ENCODE results near the gene XPO6. TPM values are rescaled to one million over a fixed set of nuclear protein-coding genes. Genes with fewer than 3 reads are reported as not detected.

XPO6 gene
- total RNA-seq, 1 donor from 2014 or later, result 155 TPM

- Mint-ChIP-seq H3K27ac (ENCODE audit: unreplicated experiment) (no peak overlapping the region), H3K9me3 (ENCODE audit: unreplicated experiment) (no peaks in the 10 kb centered on the region), H3K4me1 (ENCODE audit: unreplicated experiment) (no peaks in the 10 kb centered on the region), H3K4me3 (ENCODE audit: unreplicated experiment) (no peak overlapping the region), H3K27me3 (ENCODE audit: unreplicated experiment) (peaks cover 3% of the 10 kb centered on the region), H3K36me3 (ENCODE audit: low read depth, unreplicated experiment) (peaks cover 34% of the 10 kb centered on the region)
- no peak for TF ChIP-seq CTCF (IDR thresholded peaks at IDR 0.05; ENCODE audit: unreplicated experiment)
- DNase-seq (ENCODE audit: low spot score), result no peak
These were observed 39.9 kb downstream of the XPO6 start for GRCh38 chr16:28171816-28172215.

GRCh38 chr16:28168991-28169554 is 42.7 kb downstream of the XPO6 start:
- Mint-ChIP-seq H3K36me3 (ENCODE audit: low read depth, unreplicated experiment) (peaks cover 26% of the 10 kb centered on the region), H3K27ac (ENCODE audit: unreplicated experiment) (no peak overlapping the region), H3K27me3 (ENCODE audit: unreplicated experiment) (peaks cover 3% of the 10 kb centered on the region), H3K4me3 (ENCODE audit: unreplicated experiment) (no peak overlapping the region), H3K9me3 (ENCODE audit: unreplicated experiment) (no peaks in the 10 kb centered on the region), H3K4me1 (ENCODE audit: unreplicated experiment) (peaks cover 8% of the 10 kb centered on the region)
- TF ChIP-seq CTCF (IDR thresholded peaks at IDR 0.05; ENCODE audit: unreplicated experiment), result no peak
- no peak for DNase-seq (ENCODE audit: low spot score)

GRCh38 chr16:28167730-28168129 is 44.0 kb downstream of the XPO6 start:
- Mint-ChIP-seq H3K4me1 (ENCODE audit: unreplicated experiment) (peaks cover 12% of the 10 kb centered on the region), H3K36me3 (ENCODE audit: low read depth, unreplicated experiment) (peaks cover 22% of the 10 kb centered on the region), H3K27me3 (ENCODE audit: unreplicated experiment) (peaks cover 3% of the 10 kb centered on the region), H3K4me3 (ENCODE audit: unreplicated experiment) (no peak overlapping the region), H3K9me3 (ENCODE audit: unreplicated experiment) (no peaks in the 10 kb centered on the region), H3K27ac (ENCODE audit: unreplicated experiment) (no peak overlapping the region)
- no peak for TF ChIP-seq CTCF (IDR thresholded peaks at IDR 0.05; ENCODE audit: unreplicated experiment)
- DNase-seq (ENCODE audit: low spot score), result no peak

- no peak for DNase-seq (ENCODE audit: low spot score)
- peaks cover 22% of the 10 kb centered on the region for H3K36me3 Mint-ChIP-seq (ENCODE audit: low read depth, unreplicated experiment)
- H3K27me3 Mint-ChIP-seq (ENCODE audit: unreplicated experiment), result peaks cover 3% of the 10 kb centered on the region
- peak overlapping the region; percentile 7 for H3K4me3 Mint-ChIP-seq (ENCODE audit: unreplicated experiment)
- TF ChIP-seq CTCF (IDR thresholded peaks at IDR 0.05; ENCODE audit: unreplicated experiment), result no peak
- H3K9me3 Mint-ChIP-seq (ENCODE audit: unreplicated experiment), result no peaks in the 10 kb centered on the region
- H3K27ac Mint-ChIP-seq (ENCODE audit: unreplicated experiment), result peak overlapping the region; percentile 4
- peaks cover 12% of the 10 kb centered on the region for H3K4me1 Mint-ChIP-seq (ENCODE audit: unreplicated experiment)
These were observed 44.5 kb downstream of the XPO6 start for GRCh38 chr16:28167221-28167620.

- Mint-ChIP-seq H3K4me1 (ENCODE audit: unreplicated experiment) (peaks cover 12% of the 10 kb centered on the region), H3K27ac (ENCODE audit: unreplicated experiment) (no peak overlapping the region), H3K36me3 (ENCODE audit: low read depth, unreplicated experiment) (peaks cover 22% of the 10 kb centered on the region), H3K4me3 (ENCODE audit: unreplicated experiment) (peak overlapping the region; percentile 7), H3K9me3 (ENCODE audit: unreplicated experiment) (no peaks in the 10 kb centered on the region), H3K27me3 (ENCODE audit: unreplicated experiment) (peaks cover 3% of the 10 kb centered on the region)
- no peak for DNase-seq (ENCODE audit: low spot score)
- TF ChIP-seq CTCF (IDR thresholded peaks at IDR 0.05; ENCODE audit: unreplicated experiment), result no peak
These were observed 45.2 kb downstream of the XPO6 start for GRCh38 chr16:28166394-28167208.
